Gastrocnemius medialis (tissue), 4 donors: ENCODE measurements around the gene AADACL4. TPM values are rescaled to one million over a fixed set of nuclear protein-coding genes. Genes with fewer than 3 reads are reported as not detected.
A peak's percentile ranks its signal among the peaks of the same experiment; 100 is the strongest.

Source experiments
- ATAC-seq, 2 donors: fragments of 150-250 bp; one replicate each; pipeline ENCODE4 v1.9.1; 2016
- DNase-seq, 2 donors: peaks; one replicate each; pipeline ENCODE4 v3.0.0-alpha.2; 2019
- H3K27ac ChIP-seq, 4 donors: fragments of 200-600 bp; sonication (generic); 1 replicate in 1 of 4; 2 replicates in 3 of 4; pipeline ENCODE4 v1.5.1; 2016 to 2018; ENCODE audit warnings: mild to moderate bottlenecking in 2 of 4, moderate library complexity in 1 of 4
- H3K27me3 ChIP-seq, 3 donors: fragments of 200-600 bp; sonication (generic) in 2 of 3; 1 replicate in 1 of 3; 2 replicates in 2 of 3; pipeline versions ENCODE4 v1.5.1 to v1.6.0; 2016 to 2019; ENCODE audit warnings: mild to moderate bottlenecking in 1 of 3, moderate library complexity in 1 of 3
- H3K36me3 ChIP-seq, 2 donors: fragments of 200-600 bp; sonication (generic) in 1 of 2; one replicate each; pipeline ENCODE4 v1.5.1; 2017 to 2018
- H3K4me1 ChIP-seq, 2 donors: fragments of 200-600 bp; sonication (generic) in 1 of 2; one replicate each; pipeline ENCODE4 v1.5.1; 2016 to 2017; ENCODE audit warnings: mild to moderate bottlenecking in 2 of 2
- H3K4me3 ChIP-seq, 4 donors: fragments of 200-600 bp; sonication (generic) in 3 of 4; 1 replicate in 1 of 4; 2 replicates in 3 of 4; pipeline ENCODE4 v1.5.1; 2016 to 2019; ENCODE audit warnings: mild to moderate bottlenecking in 2 of 4
- H3K9me3 ChIP-seq, 3 donors: fragments of 200-600 bp; sonication (generic) in 2 of 3; 1 replicate in 1 of 3; 2 replicates in 2 of 3; pipeline ENCODE4 v1.5.1; 2016 to 2019
- CTCF ChIP-seq, 5 experiments: fragments of 450-650 bp in 3 of 5; fragments of 200-600 bp in 2 of 5; sonication (generic) in 2 of 5; IDR thresholded peaks in 4 of 5; conservative IDR thresholded peaks in 1 of 5; 1 replicate in 4 of 5; 2 replicates in 1 of 5; pipeline ENCODE4 v1.5.1; 2016 to 2019; ENCODE audit warnings: antibody characterized with exemption in 5 of 5, mild to moderate bottlenecking in 3 of 5, moderate library complexity in 3 of 5
- POLR2A ChIP-seq, 2 donors: fragments of 450-650 bp; IDR thresholded peaks; one replicate each; pipeline ENCODE4 v1.6.1; 2017; ENCODE audit warnings: antibody characterized with exemption in 2 of 2, mild to moderate bottlenecking in 2 of 2, moderate library complexity in 2 of 2
- in situ Hi-C, 4 donors: fragments of 200-750 bp; cut with MboI; loops; one replicate each; pipeline versions ENCODE4 v1.15.0 to v1.8.0; 2017; ENCODE audit warnings: low sequenced_read_pairs in 4 of 4
- intact Hi-C: fragments of 100-400 bp; cut with DNase I; formaldehyde crosslinking; loops from one replicate; pipeline ENCODE4 v1.15.1; 2023; ENCODE audit warnings: low total_unique reads
- total RNA-seq, 4 donors: library from RNA; depleted of rRNA; stranded (reverse); fragments of >200 nt; gene quantifications; one replicate each; pipeline versions ENCODE4 v1.1.0 to v1.2.3, GENCODE V29; 2016

Gene AADACL4
- total RNA-seq, 4 donors from 2014 or later: not detected

DNA sequence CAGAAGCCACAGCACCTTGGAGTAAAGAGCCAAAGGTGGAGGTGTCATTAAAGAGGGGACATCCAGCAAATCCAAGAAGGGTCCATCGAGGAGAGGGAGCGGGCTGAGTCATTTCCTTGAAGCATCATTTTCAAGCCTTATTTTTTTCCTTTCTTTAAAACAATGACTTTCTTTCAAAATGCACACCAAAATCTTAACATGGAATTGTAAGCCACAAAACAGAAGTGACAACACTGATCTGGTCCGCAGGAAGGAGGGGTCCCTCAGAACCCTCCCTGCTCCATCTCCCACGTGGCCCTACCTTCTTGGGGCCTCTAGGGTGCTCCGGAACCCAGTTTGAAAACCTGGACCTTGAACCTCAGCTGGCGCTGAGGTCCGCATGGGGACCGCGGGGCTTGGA lies 40.7 kb upstream of the AADACL4 start:
- H3K27me3 ChIP-seq: no peaks in the 10 kb centered on the region
- TF ChIP-seq POLR2A (IDR thresholded peaks at IDR 0.05) (no peak), CTCF (IDR thresholded peaks at IDR 0.05 in 4 of 5, conservative IDR thresholded peaks at IDR 0.05 in 1 of 5) (no peak)
- intact Hi-C loops: no loop called here
- in situ Hi-C loops: no loop called here
- no peak overlapping the region for H3K4me3 ChIP-seq
- ATAC-seq (no peak), DNase-seq (no peak)
- H3K9me3 ChIP-seq: no peaks in the 10 kb centered on the region
- peaks cover 54 to 70% of the 10 kb centered on the region in 2 donors for H3K4me1 ChIP-seq
- H3K27ac ChIP-seq: peak overlapping the region; percentile 46 to 93 (median 86)
- peaks cover 0 to 5% of the 10 kb centered on the region in 2 donors for H3K36me3 ChIP-seq

DNA sequence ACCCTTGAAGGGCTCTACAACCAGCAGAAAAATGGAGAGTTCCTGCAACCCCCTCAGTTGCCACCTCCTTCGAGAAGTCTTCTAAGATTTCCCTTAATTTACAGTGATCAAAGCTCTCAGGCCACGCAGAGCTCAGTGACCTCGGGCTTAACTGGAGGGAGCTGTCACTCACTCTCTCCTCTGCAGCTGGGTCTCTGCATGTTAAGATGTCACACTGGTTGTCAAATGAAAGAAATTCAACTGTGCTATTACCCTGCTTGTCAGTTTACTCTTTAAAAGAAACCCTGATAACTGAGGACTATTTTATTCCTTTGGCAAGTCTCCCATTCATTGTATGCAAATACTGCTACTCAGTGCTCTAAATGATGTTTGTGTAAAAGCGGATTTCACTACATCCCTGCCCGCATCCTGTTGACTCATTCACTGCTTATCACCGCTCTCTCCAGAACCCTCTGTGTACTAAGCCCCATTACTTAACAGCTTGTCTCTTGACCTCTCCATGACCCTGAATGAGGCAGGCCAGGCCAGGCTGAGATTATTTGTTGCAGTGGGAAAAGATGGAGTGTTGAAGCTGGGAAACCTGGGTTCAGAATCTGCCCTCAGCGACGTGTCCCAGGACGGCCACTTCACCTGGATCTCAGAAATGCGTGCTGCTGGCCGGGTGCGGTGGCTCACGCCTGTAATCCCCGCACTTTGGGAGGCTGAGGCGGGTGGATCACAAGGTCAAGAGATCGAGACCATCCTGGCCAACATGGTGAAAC lies 39.6 kb upstream of the AADACL4 start:
- no peak overlapping the region for H3K4me3 ChIP-seq
- intact Hi-C loops: no loop called here
- peak in 1 of 2 donors; percentile 31 for DNase-seq
- peak overlapping the region; percentile 38 to 93 (median 86) for H3K27ac ChIP-seq
- in situ Hi-C loops: no loop called here
- no peaks in the 10 kb centered on the region for H3K27me3 ChIP-seq
- ATAC-seq: peak; percentile 22 to 60
- H3K9me3 ChIP-seq: no peaks in the 10 kb centered on the region
- no peak for TF ChIP-seq CTCF (IDR thresholded peaks at IDR 0.05 in 4 of 5, conservative IDR thresholded peaks at IDR 0.05 in 1 of 5)
- TF ChIP-seq POLR2A (IDR thresholded peaks at IDR 0.05): no peak
- H3K36me3 ChIP-seq: peaks cover 0 to 5% of the 10 kb centered on the region in 2 donors
- peaks cover 54 to 68% of the 10 kb centered on the region in 2 donors for H3K4me1 ChIP-seq

GRCh38 chr1:12604986-12605385 lies 38.9 kb upstream of the AADACL4 start:
- Histone ChIP-seq H3K4me1 (peaks cover 50 to 66% of the 10 kb centered on the region in 2 donors), H3K27me3 (no peaks in the 10 kb centered on the region), H3K27ac (peak overlapping the region in 2 of 4 donors; percentile 83 to 93), H3K9me3 (no peaks in the 10 kb centered on the region), H3K4me3 (no peak overlapping the region), H3K36me3 (peaks cover 0 to 5% of the 10 kb centered on the region in 2 donors)
- TF ChIP-seq CTCF (IDR thresholded peaks at IDR 0.05 in 4 of 5, conservative IDR thresholded peaks at IDR 0.05 in 1 of 5): no peak
- no peak for TF ChIP-seq POLR2A (IDR thresholded peaks at IDR 0.05)
- in situ Hi-C loops (loop anchor here in 1 of 4 donors (5.0 kb wide), 1 partner anchor 133 kb away; no protein-coding TSS in a partner anchor), intact Hi-C loops (no loop called here)
- DNase-seq: no peak
- no peak for ATAC-seq

GRCh38 chr1:12607263-12607662 lies 36.6 kb upstream of the AADACL4 start:
- Histone ChIP-seq H3K27me3 (no peaks in the 10 kb centered on the region), H3K4me1 (peaks cover 35 to 52% of the 10 kb centered on the region in 2 donors), H3K4me3 (no peak overlapping the region), H3K9me3 (no peaks in the 10 kb centered on the region), H3K36me3 (peaks cover 0 to 16% of the 10 kb centered on the region in 2 donors), H3K27ac (peak overlapping the region in 1 of 4 donors; percentile 10)
- in situ Hi-C loops (loop anchor here in 1 of 4 donors (5.0 kb wide), 1 partner anchor 135 kb away; no protein-coding TSS in a partner anchor), intact Hi-C loops (no loop called here)
- no peak for TF ChIP-seq POLR2A (IDR thresholded peaks at IDR 0.05)
- TF ChIP-seq CTCF (IDR thresholded peaks at IDR 0.05 in 4 of 5, conservative IDR thresholded peaks at IDR 0.05 in 1 of 5): no peak
- DNase-seq (no peak), ATAC-seq (no peak)
